Measurements from ENCODE around the gene HSBP1. TPM values are rescaled to one million over a fixed set of nuclear protein-coding genes. Genes with fewer than 3 reads are reported as not detected.

HSBP1 gene
- total and polyA plus RNA-seq, 2 of the 8 experiments (the other 6 are each of a cell fraction or from before 2014, with no cell fraction given), result 78.4 to 219 TPM

GRCh38 chr16:83845263-83845662 lies 37.5 kb downstream of the HSBP1 start:
- H2AK5ac ChIP-seq (ENCODE audit: low read depth, low read length), result peak overlapping the region; percentile 56; the same call in 1 of the 2 replicates
- no peak overlapping the region for H3K14ac ChIP-seq (ENCODE audit: insufficient read length)
- no peaks in the 10 kb centered on the region for H3K9me3 ChIP-seq (ENCODE audit: insufficient read depth in 2 of 2, low read depth in 1 of 2, low read length in 1 of 2)
- H3K56ac ChIP-seq (replicated peaks; ENCODE audit: insufficient read length, low read depth, low read length), result no peak overlapping the region
- no peaks in the 10 kb centered on the region for H3K36me3 ChIP-seq (ENCODE audit: control insufficient read depth in 2 of 4, insufficient read depth in 4 of 4, low read length in 3 of 4)
- no peaks in the 10 kb centered on the region for H3K79me1 ChIP-seq (ENCODE audit: low read depth, low read length)
- H3K27me3 ChIP-seq (replicated peaks in 1 of 4; ENCODE audit: control insufficient read depth in 3 of 4, extremely low read depth in 1 of 4, insufficient read depth in 3 of 4, low read length in 3 of 4), result no peaks in the 10 kb centered on the region
- H3K23ac ChIP-seq (ENCODE audit: insufficient read length), result no peak overlapping the region
- no peak overlapping the region for H3K27ac ChIP-seq (ENCODE audit: low read depth, low read length)
- TF ChIP-seq SP1 (IDR thresholded peaks at IDR 0.05; ENCODE audit: low read depth, low read length), result no peak
- TF ChIP-seq GABPA (IDR thresholded peaks at IDR 0.05; ENCODE audit: borderline replicate concordance, insufficient read depth, low read length), result no peak
- TF ChIP-seq MAFK (IDR thresholded peaks at IDR 0.05; ENCODE audit: low read depth, low read length), result no peak
- no peak for TF ChIP-seq CHD1 (IDR thresholded peaks at IDR 0.05; ENCODE audit: low read depth, low read length)
- TF ChIP-seq RBBP5 (IDR thresholded peaks at IDR 0.05; ENCODE audit: borderline replicate concordance, low read depth, low read length), result no peak
- no peak for TF ChIP-seq NRF1 (IDR thresholded peaks at IDR 0.05; ENCODE audit: low read depth, low read length)
- no peak for TF ChIP-seq YY1 (IDR thresholded peaks at IDR 0.05; ENCODE audit: low read depth, low read length)
- no peak for TF ChIP-seq TBP (IDR thresholded peaks at IDR 0.05; ENCODE audit: low read depth, low read length)
- TF ChIP-seq BCL11A (IDR thresholded peaks at IDR 0.05; ENCODE audit: low read depth in 2 of 2, low read length in 2 of 2), result no peak
- no peak for TF ChIP-seq JUND (IDR thresholded peaks at IDR 0.05; ENCODE audit: low read length)
- no peak for TF ChIP-seq CEBPB (IDR thresholded peaks at IDR 0.05; ENCODE audit: low read depth, low read length)
- no peak for TF ChIP-seq HDAC2 (IDR thresholded peaks at IDR 0.05; ENCODE audit: borderline replicate concordance in 1 of 2, low read depth in 2 of 2, low read length in 2 of 2)
- ChIA-PET POLR2A (ENCODE audit: partially characterized antibody) (interaction anchor here (5.9 kb wide), 1 partner anchor 13 kb away, joined by 54 read pairs; no protein-coding TSS in a partner anchor), CTCF (ENCODE audit: partially characterized antibody) (interaction anchor here (0.9 kb wide), 1 partner anchor 19 kb away, joined by 4 read pairs; no protein-coding TSS in a partner anchor)
- FAIRE-seq, result no peak
- no peak overlapping the region for H3K4ac ChIP-seq (replicated peaks; ENCODE audit: insufficient read length, low read depth, low read length)
- H4K91ac ChIP-seq (replicated peaks; ENCODE audit: insufficient read length, low read length), result peak overlapping the region; percentile 61
- no peak overlapping the region for H3K4me3 ChIP-seq (ENCODE audit: extremely low read depth in 1 of 4, insufficient read depth in 2 of 4, low read depth in 3 of 4, low read length in 4 of 4)
- no peaks in the 10 kb centered on the region for H3K23me2 ChIP-seq (ENCODE audit: low read depth, low read length)
- H3K18ac ChIP-seq (ENCODE audit: extremely low read depth, low read length), result peak overlapping the region; percentile 68; the same call in 1 of the 2 replicates
- no peak overlapping the region for H3K9ac ChIP-seq (replicated peaks in 1 of 4; ENCODE audit: extremely low read depth in 1 of 4, low read depth in 3 of 4, low read length in 3 of 4)
- no peak overlapping the region for H4K5ac ChIP-seq (ENCODE audit: insufficient read length, low read depth, low read length)
- no peak overlapping the region for H3K4me2 ChIP-seq (ENCODE audit: insufficient read depth in 1 of 2, low read depth in 2 of 2, low read length in 2 of 2)
- no peaks in the 10 kb centered on the region for H3K79me2 ChIP-seq (ENCODE audit: control insufficient read depth in 1 of 2, insufficient read depth in 2 of 2, low read length in 2 of 2)
- H2BK12ac ChIP-seq (ENCODE audit: low read depth, low read length), result peak overlapping the region; percentile 56
- H2BK5ac ChIP-seq (ENCODE audit: low read depth, low read length), result peak overlapping the region; percentile 18; the same call in 1 of the 2 replicates
- no peak overlapping the region for H2BK15ac ChIP-seq (ENCODE audit: low read length)
- H4K8ac ChIP-seq (ENCODE audit: extremely low read depth, insufficient read depth, low read length), result 0 out of 2 replicates have a peak overlapping the region, but pooled peaks have one; percentile 15
- peak overlapping the region; percentile 45 for H2BK120ac ChIP-seq (replicated peaks; ENCODE audit: low read depth, low read length)
- H2AFZ ChIP-seq (ENCODE audit: low read length), result no peak overlapping the region
- DNase-seq (ENCODE audit: low read depth in 1 of 2, low spot score in 2 of 2), result no peak
- no peaks in the 10 kb centered on the region for H4K20me1 ChIP-seq (replicated peaks in 1 of 2; ENCODE audit: control insufficient read depth in 1 of 2, insufficient read depth in 2 of 2, low read length in 2 of 2)
- WGBS, 2 experiments (ENCODE audit: extremely low coverage in 1 of 2, insufficient coverage in 1 of 2, insufficient read length in 1 of 2, insufficient replicate concordance in 2 of 2, low coverage in 1 of 2, low lambda C conversion rate in 2 of 2, missing lambda C conversion rate in 1 of 2), result 88% methylated on average over 8 of the region's 8 CpGs; no CpG with 5 or more reads in 1 of the 2 experiments
- peaks cover 16 to 31% (median 23%) of the 10 kb centered on the region in 4 experiments for H3K4me1 ChIP-seq (replicated peaks in 1 of 4; ENCODE audit: control insufficient read depth in 3 of 4, insufficient read depth in 4 of 4, low read length in 3 of 4)
- H2BK20ac ChIP-seq (ENCODE audit: low read length), result peak overlapping the region; percentile 83; the same call in 1 of the 2 replicates

All from H1 (cell line).